HG02763 (cell line): ENCODE data around the gene MBTPS1.
A peak's percentile ranks its signal among the peaks of the same experiment; 100 is the strongest.

Experiments used
- ATAC-seq: cut with Tn5 transposase; IDR thresholded peaks from one replicate; pipeline ENCODE4 v1.9.1; 2021; ENCODE audit warnings: mild to moderate bottlenecking, moderate library complexity; ENCODE audit not compliant: unreplicated experiment

The MBTPS1 gene

GRCh38 chr16:84116720-84117493, at the start of gene MBTPS1:
Gene MBTPS1 (minus strand): TSS chr16:84116942. CDS start chr16:84101783, 15,159 bp downstream.
- peak; percentile 88 for ATAC-seq

GRCh38 chr16:84165746-84166145, 49.0 kb upstream of the MBTPS1 start:
- ATAC-seq: no peak

GRCh38 chr16:84161801-84162200, 45.1 kb upstream of the MBTPS1 start:
- ATAC-seq: no peak

GRCh38 chr16:84161037-84161436, 44.3 kb upstream of the MBTPS1 start:
- no peak for ATAC-seq

- ATAC-seq: no peak
Measured at GRCh38 chr16:84159800-84160199, 43.1 kb upstream of the MBTPS1 start.

GRCh38 chr16:84159007-84159406, 42.3 kb upstream of the MBTPS1 start:
- ATAC-seq: no peak

DNA sequence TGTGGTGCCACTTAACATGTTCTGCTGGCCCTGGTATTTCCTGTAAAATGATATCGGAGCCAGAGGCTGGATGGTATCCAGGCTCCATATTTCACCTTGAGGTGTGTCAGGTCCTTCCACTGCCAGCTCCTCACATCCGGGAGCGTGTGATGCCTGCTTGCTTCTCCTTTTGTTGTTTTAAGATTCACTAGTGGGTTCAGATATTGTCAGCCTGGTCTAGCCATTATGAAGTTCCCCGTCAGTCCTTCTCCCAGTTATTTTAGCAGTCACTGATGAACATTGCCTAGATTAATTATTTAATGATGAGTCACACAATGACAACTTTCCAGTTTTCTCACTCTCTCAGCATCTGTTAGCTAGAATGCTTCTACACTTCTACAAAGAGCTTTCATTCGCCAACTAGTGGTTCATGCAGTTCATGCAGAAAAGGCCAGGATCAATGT, 39.6 kb upstream of the MBTPS1 start:
- ATAC-seq: no peak

DNA sequence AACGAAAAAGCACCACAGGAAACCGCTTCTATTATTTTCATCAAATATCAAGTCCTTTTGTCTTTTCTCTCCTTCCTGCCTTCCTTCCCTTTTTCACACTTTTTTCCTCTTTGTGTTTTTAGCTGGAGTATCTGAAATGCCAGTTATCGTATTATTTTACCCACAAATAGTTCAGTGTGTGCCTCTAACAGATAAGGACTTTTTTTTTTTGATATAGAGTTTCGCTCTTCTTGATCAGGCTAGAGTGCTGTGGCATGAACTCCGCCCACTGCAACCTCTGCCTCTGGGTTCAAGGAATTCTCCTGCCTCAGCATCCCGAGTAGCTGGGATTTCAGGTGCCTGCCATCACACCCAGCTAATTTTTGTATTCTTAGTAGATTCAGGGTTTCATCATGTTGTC, 39.0 kb upstream of the MBTPS1 start:
- ATAC-seq: no peak

GRCh38 chr16:84155226-84155625, 38.5 kb upstream of the MBTPS1 start:
- no peak for ATAC-seq

- no peak for ATAC-seq
Measured at GRCh38 chr16:84153660-84154214, 37.0 kb upstream of the MBTPS1 start.

DNA sequence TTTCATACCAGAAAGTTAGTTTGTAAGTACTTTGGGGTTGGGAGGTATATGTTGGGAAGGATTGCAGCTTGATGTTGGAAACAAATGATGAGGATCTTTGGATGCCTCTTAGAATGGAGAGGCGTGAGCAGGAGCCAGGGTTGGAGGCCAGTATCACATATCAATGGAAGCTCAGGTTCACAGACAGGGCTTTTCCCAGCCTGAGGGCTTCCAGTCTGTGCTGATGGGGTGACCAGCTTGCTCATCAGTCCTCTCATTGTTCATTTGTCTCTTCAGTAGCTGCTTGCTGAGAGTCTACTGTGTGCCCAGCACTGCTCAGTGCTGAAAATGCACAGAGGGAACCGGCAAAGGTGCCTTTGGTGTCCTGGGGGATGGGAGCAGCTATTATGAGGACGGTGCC, 34.2 kb upstream of the MBTPS1 start:
- no peak for ATAC-seq

- peak; percentile 81 for ATAC-seq
Measured at GRCh38 chr16:84144859-84145639, 28.3 kb upstream of the MBTPS1 start, which contains the start of the genes DNAAF1 and HSDL1. Gene DNAAF1 (plus strand): TSS chr16:84145308. CDS start chr16:84145441, 133 bp downstream. Gene HSDL1 (minus strand): TSS chr16:84145177. CDS start chr16:84131321, 13,856 bp downstream.

GRCh38 chr16:84144209-84144858, 27.6 kb upstream of the MBTPS1 start:
- no peak for ATAC-seq

- no peak for ATAC-seq
Measured at GRCh38 chr16:84143784-84144199, 27.1 kb upstream of the MBTPS1 start.

GRCh38 chr16:84143081-84143480, 26.3 kb upstream of the MBTPS1 start:
- no peak for ATAC-seq

DNA sequence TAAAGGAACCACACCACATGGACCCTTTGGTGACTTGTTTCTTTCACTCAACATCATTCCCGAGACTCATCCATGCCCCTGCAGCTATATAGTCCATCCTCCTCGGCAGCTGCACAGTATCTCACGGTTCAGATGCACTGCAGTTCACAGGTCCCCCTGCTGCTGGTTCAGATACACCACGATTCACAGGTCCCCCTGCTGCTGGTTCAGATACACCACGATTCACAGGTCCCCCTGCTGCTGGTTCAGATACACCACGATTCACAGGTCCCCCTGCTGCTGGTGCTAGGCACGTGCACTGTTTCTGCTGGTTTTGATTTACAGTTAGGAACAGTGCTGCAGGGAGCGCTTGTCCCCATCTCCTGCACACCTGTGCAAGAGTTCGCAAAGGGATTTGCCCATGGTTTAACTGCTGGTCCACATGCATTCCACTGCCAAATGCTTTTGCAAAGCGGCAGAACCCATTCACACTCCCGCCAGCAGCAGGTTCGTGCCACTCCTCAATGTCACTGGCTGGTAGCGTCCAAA, 24.5 kb upstream of the MBTPS1 start:
- no peak for ATAC-seq

- ATAC-seq: no peak
Measured at GRCh38 chr16:84139628-84140258, 23.0 kb upstream of the MBTPS1 start.

DNA sequence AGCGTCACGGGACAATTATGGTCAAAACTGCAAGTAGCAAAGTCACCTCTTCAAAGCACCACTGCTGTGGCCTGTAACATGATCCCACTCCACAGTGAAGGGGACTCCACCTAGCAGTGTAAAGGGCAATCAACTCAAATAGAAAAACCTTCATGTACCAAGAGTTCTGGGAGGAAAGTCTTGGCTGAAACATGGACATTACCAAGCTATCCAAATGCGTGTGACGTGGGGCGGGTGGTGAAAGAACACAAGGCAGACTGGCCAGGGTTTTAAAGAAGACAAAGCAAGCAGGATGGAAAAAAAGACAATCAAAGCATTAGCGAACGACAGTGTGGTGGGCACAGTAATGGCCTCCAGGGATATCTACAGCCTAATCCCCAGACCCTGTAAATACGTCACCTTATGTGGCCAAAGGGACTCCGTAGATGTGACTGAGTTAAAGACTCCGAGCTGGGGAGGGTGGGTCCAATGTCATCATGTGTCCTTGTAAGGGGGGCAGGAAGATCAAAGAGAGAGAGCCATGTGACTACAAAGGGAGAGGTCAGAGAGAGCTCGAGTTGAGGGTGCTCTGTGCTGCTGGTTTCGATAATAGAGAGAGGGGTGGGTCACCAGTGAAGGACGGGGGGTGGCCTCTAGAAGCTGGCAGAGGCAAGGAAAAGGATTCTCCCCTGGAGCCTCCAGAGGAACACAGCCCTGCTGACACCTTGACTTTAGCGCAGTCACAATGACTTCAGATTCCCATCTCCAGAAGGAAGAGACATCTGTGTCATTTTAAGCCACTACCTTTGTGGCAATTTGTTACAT, 22.3 kb upstream of the MBTPS1 start:
- no peak for ATAC-seq

DNA sequence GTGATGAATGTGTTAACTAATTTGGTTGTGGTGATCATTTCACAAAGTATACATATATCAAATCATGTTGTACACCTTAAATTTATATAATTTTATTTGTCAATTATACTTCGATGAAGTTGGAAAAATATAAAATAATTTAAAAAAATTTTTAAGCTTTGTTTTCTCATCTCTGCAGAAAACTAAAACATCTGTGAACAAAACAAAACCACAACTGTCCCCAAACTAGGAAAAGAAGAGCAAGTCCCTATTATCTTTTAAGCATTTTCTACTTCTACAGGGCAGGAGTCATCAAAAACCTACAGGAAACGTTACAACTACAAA, 21.7 kb upstream of the MBTPS1 start:
- ATAC-seq: no peak
